Stimulated activated CD8-positive, alpha-beta memory T cell treated with anti-CD3 and anti-CD28 coated beads, Interleukin-2, amount 100 ng/mL, for 48 hours (primary cell): ENCODE results near the gene NINJ2.
"Not testable (repeated sequence)": the region's sequence is repeated elsewhere in the genome, so short reads cannot be mapped to it uniquely, and the experiment has no call there.

Experiments
- DNase-seq, 2 donors: peaks; one replicate each; pipeline ENCODE4 v3.0.0-alpha.2; 2020; ENCODE audit warnings: low read depth in 2 of 2

The NINJ2 gene

GRCh38 chr12:586318-587071 is 76.8 kb downstream of the NINJ2 start:
- no peak for DNase-seq

- DNase-seq: no peak
Measured at GRCh38 chr12:585062-586061, 77.9 kb downstream of the NINJ2 start.

DNA sequence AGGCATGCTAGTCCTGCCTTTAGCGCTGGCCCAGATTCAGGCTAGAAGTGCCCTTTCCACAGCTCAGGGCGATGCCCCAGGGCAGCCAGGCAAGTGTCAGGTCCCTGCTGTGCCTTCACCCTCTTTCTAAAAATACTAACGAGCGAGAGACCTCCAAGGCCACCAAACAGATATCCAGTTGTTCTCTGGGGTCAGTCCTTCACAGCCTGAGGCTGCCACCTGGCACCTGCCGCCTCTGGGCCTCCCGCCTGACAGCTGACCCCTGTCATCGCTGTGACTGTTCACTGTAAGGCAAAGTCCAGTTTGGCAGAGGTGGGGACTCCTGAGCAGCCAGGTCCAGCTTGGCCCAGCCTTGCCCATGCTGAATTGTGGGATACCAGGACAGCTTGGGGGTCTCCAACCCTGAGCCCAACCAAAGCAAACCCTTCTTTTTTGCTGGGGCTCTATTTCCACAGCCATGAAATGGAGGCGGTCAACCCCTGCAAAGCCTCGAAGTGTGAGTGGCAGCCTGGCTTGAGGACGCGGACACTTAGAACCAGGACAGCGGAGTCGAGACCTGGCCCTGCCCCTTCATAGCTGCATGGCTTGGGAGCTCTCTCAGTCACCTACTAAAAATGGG is 79.9 kb downstream of the NINJ2 start:
- DNase-seq: no peak

DNA sequence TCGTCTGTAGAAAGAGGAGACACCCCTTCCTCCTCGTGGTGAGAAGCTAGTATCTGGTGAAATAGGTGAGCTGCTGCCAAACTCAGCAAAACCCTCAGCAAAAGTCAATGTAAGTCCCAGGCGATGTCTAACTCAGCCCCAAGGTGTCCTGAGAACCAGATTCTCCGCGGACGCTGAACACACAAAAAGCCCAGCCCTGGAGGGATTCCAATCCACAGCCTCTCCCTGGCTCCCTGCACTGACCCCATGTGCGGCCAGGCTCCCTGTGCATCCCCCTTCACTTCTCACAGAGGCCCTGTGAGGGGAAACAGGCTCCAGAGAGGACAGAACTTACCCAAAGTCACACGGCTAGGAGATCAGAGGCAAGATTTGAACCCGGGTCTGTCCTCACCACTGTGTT is 81.5 kb downstream of the NINJ2 start:
- DNase-seq: no peak

DNA sequence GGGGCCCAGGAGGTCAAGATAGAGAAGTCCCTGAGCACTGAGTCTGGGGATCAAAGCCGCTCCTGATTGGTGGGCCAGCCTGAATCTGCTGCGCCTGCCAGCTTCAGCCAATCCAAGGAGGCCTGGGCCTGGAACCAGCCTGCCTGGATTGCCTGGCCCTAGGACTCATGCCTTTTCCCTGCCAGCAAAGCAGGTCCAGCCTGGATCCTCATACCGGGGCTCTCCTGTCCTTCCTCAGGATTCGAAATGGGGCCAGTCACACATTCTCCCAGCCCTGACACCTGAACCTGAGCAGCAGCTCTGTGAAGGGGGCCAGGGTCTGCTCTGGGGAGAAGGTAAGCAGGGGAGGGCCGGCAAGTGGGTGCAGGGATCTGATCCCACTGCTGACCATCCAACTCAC is 81.9 kb downstream of the NINJ2 start:
- no peak for DNase-seq

DNA sequence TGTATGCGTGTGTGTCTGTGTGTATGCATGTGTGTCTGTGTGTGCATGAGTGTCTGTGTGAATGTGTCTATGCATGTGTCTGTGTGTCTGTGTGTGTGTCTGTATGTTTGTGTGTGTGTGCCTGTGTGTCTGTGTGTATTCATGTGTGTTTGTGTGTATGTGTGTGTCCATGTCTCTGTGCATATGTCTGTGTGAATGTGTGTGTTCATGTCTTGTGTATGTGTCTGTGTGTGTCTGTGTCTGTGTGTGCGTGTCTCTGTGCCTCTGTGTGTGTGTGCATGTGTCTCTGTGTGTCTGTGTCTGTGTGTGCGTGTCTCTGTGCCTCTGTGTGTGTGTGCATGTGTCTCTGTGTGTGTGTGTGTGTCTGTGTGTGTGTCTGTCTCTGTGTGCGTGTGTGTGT is 82.4 kb downstream of the NINJ2 start:
- no peak for DNase-seq

- no peak for DNase-seq
Measured at GRCh38 chr12:579420-580110, 83.7 kb downstream of the NINJ2 start.

GRCh38 chr12:578748-579419 is 84.4 kb downstream of the NINJ2 start:
- DNase-seq: no peak

- DNase-seq: not testable (repeated sequence)
Measured at GRCh38 chr12:577994-578747, 85.1 kb downstream of the NINJ2 start.

DNA sequence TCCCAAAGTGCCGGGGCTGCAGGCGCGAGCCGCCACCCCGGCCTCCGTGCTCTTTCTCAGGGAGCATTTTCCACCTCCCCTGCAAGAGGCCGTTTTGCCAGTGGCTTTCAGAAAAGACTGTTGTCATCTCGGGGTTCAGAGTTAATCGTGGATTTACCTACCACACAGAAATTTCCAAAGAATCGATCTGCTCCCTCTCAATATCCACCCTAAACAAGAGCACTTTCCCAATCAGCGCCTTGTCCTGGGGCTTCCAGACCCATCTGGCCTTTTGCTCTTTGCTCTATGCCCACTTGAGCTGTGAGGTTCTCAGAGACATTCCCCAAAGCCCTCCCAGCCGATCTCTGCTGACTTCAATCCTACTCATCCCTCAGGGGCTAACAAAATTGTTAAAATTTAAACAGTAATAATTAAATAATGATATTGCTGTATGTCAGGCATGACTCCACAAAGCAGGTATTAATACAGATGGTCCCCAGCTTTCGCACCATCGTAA is 86.6 kb downstream of the NINJ2 start:
- no peak for DNase-seq

GRCh38 chr12:575948-576614 is 87.2 kb downstream of the NINJ2 start:
- DNase-seq: peak; percentile 77 to 81

DNA sequence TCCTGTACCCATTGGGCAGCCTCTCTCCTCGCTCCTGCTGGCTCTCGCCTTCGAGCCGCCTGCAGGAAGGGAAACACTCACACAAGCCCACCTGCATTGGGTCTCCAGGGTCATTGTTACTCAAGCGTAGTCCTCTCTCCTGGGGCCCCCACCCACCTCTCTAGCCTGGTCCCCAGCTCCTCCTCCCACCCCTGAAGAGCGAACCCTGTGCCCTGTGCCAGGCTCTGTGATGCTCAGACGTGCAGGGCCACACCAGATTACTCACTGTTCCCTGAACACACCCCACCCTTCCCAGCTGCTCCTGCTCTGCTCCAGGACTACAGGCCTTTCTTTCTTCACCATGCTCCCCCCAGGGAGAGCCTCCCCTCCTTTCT is 88.1 kb downstream of the NINJ2 start:
- DNase-seq: no peak

- no peak for DNase-seq
Measured at GRCh38 chr12:574475-575128, 88.6 kb downstream of the NINJ2 start.

DNA sequence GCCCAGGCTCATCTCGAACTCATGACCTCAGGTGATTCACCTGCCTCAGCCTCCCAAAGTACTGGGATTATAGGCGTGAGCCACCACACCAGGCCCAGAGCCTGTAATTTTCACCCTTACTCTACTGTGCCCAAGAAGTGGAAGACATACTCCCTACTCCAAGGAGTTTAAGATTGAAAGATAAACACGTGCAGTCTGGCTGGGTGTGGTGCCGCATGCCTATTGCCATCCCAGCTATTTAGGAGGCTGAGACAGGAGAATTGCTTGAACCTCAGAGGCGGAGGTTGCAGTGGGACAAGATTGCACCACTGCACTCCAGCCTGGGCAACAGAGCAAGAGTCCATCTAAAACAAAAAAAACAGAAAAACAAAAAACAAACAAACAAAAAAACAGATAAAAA is 90.0 kb downstream of the NINJ2 start:
- no peak for DNase-seq

- DNase-seq: no peak
Measured at GRCh38 chr12:572532-572899, 90.7 kb downstream of the NINJ2 start.

GRCh38 chr12:571795-572531 is 91.3 kb downstream of the NINJ2 start:
- DNase-seq: no peak

DNA sequence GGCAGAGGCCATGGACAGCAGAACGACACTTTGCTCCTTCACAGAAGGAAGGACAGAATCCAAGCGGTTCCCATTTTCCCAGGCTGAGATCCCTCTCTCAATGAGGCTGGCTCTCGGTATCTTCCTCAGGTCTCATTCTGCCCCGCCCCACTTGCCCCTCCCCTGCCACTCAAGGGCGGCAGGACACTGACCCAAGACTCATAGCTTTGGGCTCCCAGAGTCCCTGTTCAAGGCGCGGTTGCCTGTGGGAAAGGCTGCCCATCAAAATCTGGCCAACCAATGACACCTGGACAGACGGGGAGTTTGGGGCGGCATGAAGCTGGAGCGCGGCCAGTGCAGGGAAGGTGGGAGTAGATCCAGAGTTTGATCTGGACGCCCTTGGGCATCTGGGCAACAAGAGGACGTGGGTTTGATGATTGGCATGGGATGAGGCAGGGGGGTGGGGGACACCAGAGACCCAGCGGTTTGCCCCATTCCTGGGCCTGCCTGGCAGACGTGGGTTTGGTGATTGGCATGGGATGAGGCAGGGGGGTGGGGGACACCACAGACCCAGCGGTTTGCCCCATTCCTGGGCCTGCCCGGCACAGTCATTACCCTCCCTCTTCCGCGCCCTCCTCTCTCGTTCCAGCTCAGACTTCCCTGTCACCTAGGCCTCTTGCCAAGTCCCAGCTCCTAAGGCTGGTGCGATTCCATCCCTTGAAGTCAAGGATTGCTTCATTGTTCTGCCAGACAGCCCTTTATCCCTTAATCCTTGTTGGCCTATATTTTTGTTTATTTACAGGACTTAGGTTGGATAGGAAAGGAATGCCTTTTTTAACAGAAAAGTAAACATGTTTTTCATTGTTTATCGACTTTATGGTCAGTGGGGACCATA is 92.1 kb downstream of the NINJ2 start:
- DNase-seq: no peak
